ENCODE measurements around the gene POU2AF2.
"Not testable (repeated sequence)": the region's sequence is repeated elsewhere in the genome, so short reads cannot be mapped to it uniquely, and the experiment has no call there.

The POU2AF2 gene, protein sequence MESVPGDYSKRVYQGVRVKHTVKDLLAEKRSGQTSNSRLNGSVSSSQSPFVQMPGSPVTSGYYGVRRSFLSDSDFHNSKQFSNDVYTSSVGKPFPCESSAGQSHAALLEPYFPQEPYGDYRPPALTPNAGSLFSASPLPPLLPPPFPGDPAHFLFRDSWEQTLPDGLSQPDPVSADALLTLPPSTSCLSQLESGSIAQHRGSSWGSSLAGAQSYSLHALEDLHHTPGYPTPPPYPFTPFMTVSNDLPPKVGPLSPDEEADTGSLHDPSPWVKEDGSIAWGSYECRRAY

GRCh38 chr11:111245425-111245824, at the start of gene POU2AF2:
Gene POU2AF2 (plus strand): TSS chr11:111245725. CDS start chr11:111245854, 129 bp downstream.
- intact Hi-C loops (cut with DNase I), result no loop called here
- DNase-seq, result no peak

DNA sequence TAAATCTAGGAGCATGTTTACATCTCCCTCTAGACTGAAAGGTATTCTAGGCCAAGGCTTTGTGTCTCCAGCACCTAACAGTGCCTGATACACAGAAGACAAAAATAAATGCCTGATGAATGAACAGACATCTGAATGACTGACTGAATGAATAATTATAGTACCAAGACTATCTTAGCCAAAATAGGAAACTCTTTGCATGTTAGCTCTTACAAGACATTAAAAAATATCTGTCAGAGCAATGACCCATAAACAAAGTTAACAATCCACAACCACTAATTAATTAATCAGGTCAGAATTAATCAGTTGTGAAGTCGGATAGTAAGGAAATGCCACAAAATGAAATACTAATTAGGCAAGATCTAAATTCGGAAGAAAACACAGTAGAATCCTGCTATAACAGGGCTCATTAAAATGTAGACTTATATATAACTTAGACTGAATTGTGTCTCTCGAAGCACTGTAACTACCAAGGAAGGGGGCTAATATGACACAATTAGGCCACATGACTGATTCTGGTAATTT, 45.5 kb upstream of the POU2AF2 start:
- intact Hi-C loops (cut with DNase I), result no loop called here
- DNase-seq, result no peak

- intact Hi-C loops (cut with DNase I), result no loop called here
- DNase-seq, result no peak
Observed at GRCh38 chr11:111204211-111204610, 41.3 kb upstream of the POU2AF2 start.

DNA sequence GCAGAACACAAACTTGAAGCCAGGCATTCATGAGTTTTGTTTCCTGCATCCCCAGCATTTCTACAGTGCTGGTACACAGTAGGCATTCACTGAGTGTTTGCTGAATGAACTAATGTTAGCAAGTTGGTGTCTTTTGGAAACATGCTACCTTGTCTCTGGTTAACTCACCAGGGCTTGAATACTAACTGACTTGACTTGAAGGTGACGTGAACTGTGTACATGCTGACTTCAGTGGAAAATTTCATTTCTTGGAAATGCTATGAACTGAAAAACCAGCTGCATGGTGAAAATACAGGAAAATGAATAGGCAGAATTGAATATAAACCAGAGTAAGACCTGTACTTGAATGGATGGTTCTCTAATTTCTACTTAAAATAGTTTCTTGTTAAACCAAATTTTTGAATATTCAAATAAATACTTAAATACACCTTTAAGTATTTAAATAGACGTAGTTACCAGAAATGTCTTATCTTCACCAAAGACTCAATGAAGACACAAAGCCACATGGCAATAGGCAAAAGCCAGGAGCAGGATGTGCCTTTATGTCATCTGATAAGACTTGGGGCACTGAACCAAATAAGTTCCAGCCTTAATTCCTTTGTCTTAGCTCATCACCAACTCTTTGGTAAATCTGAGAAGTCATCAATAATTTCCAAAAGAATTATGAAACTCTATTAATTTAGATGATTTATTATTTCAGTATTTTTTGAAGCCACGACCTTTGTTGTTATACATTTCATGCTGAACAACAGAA, 39.7 kb upstream of the POU2AF2 start:
- DNase-seq, result no peak
- intact Hi-C loops (cut with DNase I), result no loop called here

GRCh38 chr11:111206472-111206871, 39.1 kb upstream of the POU2AF2 start:
- intact Hi-C loops (cut with DNase I), result no loop called here
- no peak for DNase-seq

DNA sequence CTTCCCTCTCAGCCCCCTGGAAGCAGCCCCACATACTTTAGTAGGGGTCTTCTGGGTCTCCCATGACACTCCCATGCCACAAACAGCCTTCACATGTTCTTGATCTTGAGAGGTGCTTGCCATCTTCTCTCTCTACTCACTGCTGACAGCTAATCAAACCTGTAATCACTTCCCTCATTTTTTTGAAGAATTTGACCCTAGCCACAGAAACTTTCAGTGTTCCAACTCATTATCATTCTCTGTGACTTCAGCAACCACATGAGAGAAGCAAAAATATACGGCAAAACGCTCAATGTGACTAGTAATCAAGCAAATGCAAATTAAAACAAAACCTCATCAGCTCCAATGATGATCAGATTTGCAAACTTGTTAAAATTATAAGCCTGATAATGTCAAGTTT, 38.3 kb upstream of the POU2AF2 start:
- no peak for DNase-seq
- intact Hi-C loops (cut with DNase I), result no loop called here

GRCh38 chr11:111209543-111210355, 35.8 kb upstream of the POU2AF2 start:
- no peak for DNase-seq
- intact Hi-C loops (cut with DNase I), result no loop called here

- no peak for DNase-seq
- intact Hi-C loops (cut with DNase I), result no loop called here
Observed at GRCh38 chr11:111213256-111213655, 32.3 kb upstream of the POU2AF2 start.

GRCh38 chr11:111220721-111221120, 24.8 kb upstream of the POU2AF2 start:
- intact Hi-C loops (cut with DNase I), result no loop called here
- no peak for DNase-seq

DNA sequence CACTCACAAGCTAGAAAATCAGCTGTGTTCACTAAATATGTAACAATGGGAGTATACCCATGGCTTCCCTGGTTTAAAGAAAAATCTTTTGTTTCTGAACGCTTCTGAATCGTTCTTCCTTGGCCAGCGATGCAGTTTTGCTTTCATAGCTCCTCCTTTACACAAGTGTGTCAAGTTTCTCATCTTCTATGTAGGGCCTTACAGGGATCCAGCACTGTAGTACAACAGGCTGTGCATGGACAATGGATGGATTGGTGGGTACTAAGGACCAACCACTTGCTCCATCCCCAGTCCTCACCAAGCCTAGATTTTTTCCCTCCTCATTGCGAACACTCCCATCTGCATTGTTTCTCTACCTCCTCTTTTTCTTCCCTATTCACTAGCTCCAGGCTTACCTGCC, 24.3 kb upstream of the POU2AF2 start:
- no peak for DNase-seq
- intact Hi-C loops (cut with DNase I), result no loop called here

GRCh38 chr11:111221936-111222335, 23.6 kb upstream of the POU2AF2 start:
- intact Hi-C loops (cut with DNase I); DNase-seq: not testable (repeated sequence)

DNA sequence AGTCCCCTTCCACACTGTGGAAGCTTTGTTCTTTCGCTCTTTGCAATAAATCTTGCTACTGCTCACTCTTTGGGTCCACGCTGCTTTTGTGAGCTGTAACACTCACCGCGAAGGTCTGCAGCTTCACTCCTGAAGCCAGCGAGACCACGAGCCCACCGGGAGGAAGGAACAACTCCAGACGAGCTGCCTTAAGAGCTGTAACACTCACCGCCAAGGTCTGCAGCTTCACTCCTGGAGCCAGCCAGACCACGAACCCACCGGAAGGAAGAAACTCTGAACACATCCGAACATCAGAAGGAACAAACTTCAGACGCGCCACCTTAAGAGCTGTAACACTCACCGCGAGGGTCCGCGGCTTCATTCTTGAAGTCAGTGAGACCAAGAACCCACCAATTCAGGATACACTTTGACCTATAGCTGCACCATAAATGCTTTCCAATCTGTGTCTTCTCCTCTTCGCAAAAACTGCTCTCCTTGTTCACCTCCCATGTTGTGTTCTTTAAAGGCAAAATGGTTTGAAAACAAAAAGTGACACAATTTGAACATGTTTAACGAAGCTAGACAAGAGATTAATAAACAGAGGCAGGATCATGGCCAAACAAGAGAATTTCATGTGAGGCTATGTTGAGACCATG, 22.6 kb upstream of the POU2AF2 start:
- intact Hi-C loops (cut with DNase I); DNase-seq: not testable (repeated sequence)

DNA sequence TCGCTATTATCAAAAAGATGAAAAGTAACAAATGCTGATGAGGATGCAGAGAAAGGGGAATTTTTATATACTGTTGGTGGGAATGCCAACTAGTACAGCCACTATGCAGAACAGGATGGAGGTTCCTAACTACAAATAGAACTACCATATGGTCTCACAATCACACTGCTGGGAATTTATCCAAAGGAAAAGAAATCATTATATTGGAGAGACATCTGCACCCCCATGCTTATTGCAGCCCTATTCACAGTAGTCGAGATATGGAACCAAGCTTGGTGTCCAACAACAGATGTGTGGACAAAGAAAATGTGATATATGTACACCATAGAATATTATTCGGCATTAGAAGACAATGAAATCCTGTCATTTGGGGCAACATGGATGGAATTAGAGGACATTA, 19.6 kb upstream of the POU2AF2 start:
- intact Hi-C loops (cut with DNase I), result no loop called here
- DNase-seq, result no peak

- DNase-seq, result no peak
- intact Hi-C loops (cut with DNase I), result loop anchor here (10.0 kb wide), 1 partner anchor 765 kb away; no protein-coding TSS in a partner anchor
Observed at GRCh38 chr11:111229604-111230003, 15.9 kb upstream of the POU2AF2 start.

DNA sequence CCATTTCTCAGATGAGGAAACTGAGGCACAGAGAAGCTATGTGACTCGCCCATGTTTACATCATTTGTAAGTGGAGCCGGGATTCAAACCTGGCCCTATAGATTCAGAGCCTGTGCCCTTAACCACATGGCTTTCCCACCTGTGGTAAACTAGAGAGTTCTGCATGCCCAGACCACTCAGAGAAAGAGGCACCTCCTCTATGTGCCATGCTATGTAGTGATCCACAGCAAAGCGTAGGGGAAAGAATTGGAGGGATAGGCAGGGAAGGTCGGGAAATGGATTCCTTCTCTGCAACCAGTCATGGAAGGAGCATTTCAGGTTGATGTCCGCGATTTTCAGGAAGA, 15.4 kb upstream of the POU2AF2 start:
- intact Hi-C loops (cut with DNase I), result loop anchor here (10.0 kb wide), 1 partner anchor 765 kb away; no protein-coding TSS in a partner anchor

DNA sequence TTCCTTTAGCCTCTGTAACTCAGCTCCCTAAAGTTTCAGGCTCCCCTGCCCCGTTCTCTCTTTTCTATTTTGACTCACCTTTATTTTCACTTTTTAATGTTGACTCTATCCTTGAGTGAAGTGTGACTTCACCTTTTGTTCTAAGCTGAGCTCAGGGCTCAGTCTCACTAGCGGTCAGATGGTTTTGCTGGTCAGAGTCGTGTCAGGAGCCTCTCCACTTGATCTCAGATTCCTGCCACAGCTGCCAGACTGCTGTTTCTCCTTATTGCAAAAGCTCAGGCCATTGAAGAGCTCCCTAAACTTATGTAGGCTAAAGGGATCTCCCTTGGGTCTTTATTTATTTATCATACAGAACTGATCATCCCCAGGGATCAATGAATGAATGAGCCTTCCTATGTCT, 13.7 kb upstream of the POU2AF2 start:
- DNase-seq, result no peak
- intact Hi-C loops (cut with DNase I), result loop anchor here (10.0 kb wide), 1 partner anchor 767 kb away; no protein-coding TSS in a partner anchor

More for the DNA sequence above, 15.4 kb upstream of the POU2AF2 start:
- peak in 2 of 42 donors; percentile 2 to 10 for DNase-seq

DNA sequence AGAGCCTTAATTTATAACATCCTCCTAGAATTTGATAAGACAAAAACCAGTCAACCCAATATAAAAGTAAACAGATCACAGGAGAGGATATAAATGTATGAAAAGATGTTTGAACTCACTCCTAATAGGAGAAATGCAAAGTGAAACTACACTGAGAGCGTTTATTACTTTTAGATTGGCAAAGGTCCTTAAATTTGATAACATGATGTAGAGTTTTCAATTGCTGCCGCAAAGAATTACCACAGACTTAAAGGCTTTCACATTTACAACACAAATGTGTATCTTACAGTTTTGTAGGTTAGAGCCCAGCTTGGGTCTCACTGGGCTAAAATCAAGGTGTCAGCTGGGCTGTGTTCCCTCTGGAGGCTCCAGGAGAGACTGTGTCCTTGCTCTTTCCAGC, 9.1 kb upstream of the POU2AF2 start:
- intact Hi-C loops (cut with DNase I), result loop anchor here (10.0 kb wide), 1 partner anchor 772 kb away; no protein-coding TSS in a partner anchor
- no peak for DNase-seq

GRCh38 chr11:111237926-111238325, 7.6 kb upstream of the POU2AF2 start:
- DNase-seq, result no peak
- intact Hi-C loops (cut with DNase I), result loop anchor here (10.0 kb wide), 1 partner anchor 773 kb away; no protein-coding TSS in a partner anchor

- DNase-seq, result no peak
- intact Hi-C loops (cut with DNase I), result no loop called here
Observed at GRCh38 chr11:111246956-111247355, 1.4 kb downstream of the POU2AF2 start.
